NCI-H446 (cell line): ENCODE results near the gene ZNG1F.
"Not testable (repeated sequence)": the region's sequence is repeated elsewhere in the genome, so short reads cannot be mapped to it uniquely, and the experiment has no call there.

Source experiments
- DNase-seq, 2 experiments: peaks; one replicate each; lab custom pipeline; 2025; lab: John Stamatoyannopoulos, UW

ZNG1F gene

DNA sequence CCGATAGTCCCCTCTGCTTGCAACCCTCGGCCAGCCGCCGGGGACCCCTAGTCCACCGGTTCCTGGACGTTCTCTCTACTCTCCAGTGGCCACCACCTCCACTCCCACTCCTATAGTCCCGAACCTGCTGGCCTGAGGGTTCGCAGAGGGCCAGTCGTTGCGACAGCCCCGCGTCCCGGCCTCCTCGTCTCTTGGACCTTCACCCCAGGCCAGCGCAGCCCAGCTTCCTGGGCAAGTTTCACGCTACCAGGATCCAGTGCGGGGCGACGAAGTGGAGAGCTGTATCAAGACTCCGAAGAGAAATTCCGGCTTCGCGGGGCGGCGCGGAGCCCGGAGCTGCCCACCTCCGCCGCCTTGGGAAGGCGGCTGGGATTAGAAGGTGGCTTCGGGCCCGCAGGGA, 65.7 kb downstream of the ZNG1F start:
- DNase-seq = not testable (repeated sequence)

DNA sequence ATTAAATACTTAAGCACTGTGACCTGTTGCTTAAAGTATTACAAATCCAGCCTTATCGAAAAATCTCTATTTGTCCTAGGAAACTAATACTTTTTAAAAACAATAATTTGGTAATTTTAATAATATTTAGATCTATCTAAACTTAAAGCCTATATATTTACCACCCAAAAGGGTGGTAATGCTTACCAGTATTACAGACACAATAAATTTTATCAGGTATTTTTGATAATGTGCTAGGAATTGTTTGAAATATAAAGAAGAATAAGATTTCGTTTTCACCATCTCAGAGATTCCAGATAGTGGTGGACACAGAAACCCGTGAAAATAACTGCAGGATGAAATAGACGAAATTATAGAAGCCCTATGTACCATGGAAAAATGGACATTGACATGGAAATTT, 68.4 kb downstream of the ZNG1F start:
- not testable (repeated sequence) for DNase-seq

DNA sequence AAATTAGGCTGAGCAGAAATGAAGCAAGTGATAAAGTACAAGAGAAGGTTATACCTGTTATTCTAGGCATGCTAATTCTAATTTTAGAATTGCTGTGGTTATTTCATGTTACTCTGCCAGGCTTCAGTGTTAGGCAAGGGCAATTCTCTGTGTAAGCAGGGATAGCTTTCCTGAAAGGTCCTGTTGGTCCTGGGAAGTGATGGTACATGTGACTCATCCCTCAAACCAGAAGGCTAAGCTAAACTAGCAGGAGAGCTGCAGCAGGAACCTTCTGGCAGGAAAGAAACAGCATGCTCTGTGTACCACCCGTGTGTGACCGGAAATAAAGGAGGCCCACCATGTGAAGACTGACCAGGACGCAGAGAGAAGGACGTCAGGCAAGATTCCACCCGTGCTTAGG, 69.4 kb downstream of the ZNG1F start:
- DNase-seq = not testable (repeated sequence)

DNA sequence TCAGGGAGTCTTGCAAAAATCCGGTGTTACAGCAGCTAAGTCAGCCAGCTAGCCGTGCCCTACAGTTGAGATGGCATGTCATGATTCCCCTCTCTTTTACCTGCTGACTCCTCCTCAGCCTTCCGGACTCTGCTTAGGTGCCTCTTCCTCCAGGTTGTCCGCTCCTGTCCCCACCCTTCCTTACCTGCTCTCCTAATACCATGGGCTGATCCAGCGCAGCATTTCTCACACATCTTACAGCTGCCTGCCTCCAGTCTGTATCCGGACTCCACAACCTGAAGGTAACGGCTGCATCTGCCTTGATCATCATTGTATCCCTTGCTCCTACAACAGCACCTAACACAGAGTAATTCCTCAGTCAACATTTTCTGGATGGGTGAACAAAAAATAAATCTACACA, 69.8 kb downstream of the ZNG1F start:
- not testable (repeated sequence) for DNase-seq

DNA sequence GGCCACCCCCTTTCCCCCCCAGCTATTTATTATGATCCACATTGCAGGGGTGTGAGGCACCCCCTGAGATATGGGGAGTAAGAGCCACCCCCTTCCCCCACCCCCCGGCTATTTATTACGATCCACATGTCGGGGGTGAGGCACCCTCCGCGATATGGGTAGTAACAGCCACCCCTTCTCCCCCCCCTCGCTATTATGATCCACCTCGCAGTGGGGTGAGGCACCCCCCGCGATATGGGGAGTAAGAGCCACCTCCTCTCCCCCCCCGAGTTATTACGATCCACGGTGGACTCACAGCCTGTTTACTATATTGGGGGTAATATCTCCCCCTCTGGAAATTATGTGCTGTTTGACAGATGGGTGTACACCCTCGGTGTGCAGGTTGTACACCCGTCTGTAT, 75.8 kb downstream of the ZNG1F start:
- DNase-seq = not testable (repeated sequence)

DNA sequence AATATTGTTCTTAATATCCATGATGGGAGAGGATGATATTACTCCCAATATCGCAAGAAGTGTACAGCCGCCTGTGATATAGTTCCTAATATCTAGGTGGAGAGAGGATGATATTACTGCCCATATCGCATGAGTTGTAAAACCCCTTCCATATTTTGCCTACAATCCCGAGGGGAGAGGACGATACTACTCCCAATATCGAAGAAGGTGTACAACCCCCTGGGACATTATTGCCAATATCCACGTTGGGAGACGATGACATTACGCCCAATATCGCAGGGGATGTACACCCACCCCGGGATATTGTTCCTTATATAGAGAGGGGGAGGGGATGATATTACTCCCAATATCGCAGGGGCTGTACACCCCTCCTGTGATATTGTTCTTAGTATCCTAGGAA, 77.7 kb downstream of the ZNG1F start:
- DNase-seq = not testable (repeated sequence)

DNA sequence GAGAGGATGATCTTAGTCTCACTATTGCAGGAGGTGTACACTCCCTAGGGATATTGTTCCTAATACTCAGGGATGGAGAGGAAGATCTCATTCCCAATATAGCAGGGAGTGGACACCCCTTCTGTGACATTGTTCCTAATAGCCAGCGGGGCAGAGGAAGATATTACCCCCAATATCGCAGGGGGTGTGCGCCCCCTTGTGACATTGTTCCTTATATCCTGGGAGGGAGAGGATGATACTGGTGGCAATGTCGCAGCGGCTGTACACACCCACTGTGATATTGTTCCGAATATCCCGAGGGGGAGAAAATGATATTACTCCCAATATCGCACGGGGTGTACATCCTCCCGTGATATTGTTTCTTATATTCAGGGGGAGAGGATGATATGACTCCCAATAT, 78.2 kb downstream of the ZNG1F start:
- not testable (repeated sequence) for DNase-seq

DNA sequence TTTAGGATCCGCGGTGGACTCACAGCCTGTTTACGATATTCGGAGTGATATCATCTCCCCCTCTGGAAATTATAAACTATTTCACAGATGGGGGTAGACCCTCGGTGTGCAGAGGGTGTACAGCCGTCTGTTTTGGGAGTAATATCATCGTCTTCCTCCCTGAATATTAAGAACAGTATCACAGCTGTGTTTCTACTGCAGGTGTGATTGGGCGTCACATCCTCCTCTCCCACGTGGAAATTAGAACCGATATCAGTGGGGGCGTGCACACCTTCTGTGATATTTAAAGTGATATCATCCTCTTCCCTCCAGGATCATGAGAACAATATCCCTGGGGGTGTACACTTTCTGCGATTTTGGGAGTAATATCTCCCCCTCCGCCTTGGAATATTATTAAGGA, 79.9 kb downstream of the ZNG1F start:
- not testable (repeated sequence) for DNase-seq

DNA sequence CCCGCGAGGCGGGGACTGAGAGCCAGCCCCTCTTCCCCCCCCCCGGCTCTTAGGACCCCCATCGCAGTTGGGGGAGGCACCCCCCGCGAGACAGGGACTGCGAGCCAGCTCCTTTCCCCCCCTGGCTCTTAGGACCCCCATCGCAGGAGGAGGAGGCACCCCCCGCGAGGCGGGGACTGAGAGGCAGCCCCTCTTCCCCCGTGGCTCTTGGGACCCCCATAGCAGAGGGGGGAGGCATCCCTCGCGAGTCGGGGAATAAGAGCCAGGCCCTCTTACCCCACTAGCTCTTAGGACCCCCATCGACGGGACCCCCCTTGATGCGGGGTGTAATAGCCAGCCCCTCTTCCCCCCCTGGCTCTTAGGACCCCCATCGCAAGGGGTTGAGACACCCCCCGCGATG, 80.3 kb downstream of the ZNG1F start:
- not testable (repeated sequence) for DNase-seq

DNA sequence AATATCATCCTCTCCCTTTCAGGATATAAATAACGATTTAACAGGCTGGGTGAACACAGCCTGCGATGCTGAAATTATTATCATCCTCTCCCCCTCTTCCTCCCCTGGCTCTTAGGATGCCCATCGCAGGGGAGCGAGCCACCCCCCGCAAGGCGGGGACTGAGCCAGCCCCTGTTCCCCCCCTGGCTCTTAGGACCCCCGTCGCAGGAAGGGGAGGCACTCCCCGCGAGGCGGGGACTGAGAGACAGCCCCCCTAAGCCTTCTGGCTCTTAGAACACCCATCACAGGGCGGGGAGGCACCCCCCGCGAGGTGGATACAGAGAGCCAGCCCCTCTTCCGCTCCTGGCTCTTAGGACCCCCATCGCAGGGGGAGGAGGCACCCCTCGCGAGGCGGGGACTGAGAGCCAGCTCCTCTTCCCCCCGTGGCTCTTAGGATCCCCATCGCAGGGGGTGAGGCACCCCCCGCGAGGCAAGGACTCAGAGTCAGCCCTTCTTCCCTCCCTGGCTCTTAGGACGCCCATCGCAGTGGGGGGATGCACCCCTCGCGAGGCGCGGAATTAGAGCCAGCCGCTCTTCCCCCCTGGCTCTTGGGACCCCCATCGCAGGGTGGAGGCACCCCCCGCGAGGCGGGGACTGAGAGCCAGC, 82.5 kb downstream of the ZNG1F start:
- DNase-seq = not testable (repeated sequence)

DNA sequence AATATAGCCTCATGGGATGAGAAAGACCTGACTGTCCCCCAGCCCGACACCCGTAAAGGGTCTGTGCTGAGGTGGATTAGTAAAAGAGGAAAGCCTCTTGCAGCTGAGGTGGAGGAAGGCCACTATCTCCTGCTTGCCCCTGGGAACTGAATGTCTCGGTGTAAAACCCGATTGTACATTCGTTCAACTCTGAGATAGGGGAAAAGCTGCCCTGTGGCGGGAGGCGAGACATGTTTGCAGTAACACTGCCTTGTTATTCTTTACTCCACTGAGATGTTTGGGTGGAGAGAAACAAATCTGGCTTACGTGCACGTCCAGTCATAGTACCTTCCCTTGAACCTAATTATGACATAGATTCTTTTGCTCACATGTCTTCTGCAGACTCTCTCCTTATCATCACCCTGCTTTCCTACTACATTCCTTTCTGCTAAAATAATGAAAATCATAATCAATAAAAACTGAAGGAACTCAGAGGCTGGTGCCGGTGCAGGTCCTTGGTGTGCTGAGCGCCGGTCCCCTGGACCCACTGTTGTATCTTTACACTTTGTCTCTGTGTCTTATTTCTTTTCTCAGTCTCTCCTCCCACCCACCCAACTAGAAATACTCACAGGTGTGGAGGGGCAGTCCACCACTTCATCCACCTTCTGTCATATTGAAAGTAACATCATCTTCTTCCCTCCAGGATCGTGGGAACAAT, 83.4 kb downstream of the ZNG1F start:
- not testable (repeated sequence) for DNase-seq

DNA sequence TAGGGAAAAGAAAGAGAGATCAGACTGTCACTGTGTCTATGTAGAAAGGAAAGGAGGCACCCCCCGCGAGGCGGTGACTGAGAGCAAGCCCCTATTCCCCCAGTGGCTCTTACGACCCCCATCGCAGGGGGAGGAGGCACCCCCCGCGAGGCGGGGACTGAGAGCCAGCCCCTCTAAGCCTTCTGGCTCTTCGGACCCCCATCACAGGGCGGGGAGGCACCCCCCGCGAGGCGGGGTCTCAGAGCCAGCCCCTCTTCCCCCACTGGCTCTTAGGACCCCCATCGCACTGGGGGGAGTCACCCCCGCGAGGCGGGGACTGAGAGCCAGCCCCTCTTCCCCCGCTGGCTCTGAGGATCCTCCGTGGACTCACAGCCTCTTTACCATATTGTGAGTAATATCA, 84.6 kb downstream of the ZNG1F start:
- DNase-seq = not testable (repeated sequence)

DNA sequence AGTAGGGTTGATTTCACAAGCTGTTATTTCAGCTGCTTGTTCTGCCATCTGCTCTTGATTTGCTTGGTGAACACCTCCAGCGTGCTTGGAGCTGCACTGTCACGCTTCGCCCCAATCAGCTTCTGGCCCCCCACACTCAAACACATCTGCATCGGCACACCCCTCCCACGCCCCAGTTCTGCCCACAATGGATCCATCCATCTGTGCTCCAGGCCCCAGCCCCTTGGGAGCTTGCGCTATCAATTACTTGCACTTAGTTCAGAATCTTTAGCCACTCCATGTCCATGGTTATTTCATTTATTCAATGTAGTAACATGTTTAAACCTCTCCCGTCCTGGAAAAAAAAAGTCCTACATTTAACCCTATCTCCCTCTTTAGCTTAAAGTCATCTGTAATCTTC, 88.6 kb downstream of the ZNG1F start:
- DNase-seq = not testable (repeated sequence)

DNA sequence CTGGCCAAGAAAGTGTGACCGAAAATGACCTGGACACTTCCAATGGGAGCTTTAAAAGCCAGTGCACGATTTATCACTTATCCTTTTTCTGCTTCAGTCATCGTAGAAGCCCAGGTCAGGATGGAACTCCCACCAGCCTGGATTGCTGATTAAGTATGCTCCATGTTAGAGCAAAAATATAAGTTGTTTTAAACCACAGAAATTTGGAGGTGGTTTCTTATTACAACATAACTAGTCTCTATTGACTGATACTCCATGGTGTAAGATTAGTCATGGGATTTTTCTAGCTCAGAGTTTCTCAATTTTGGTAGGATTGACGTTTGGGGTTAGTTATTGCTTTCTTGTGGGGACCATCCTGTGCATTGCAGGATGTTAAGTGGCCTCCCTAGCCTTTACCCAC, 90.4 kb downstream of the ZNG1F start:
- not testable (repeated sequence) for DNase-seq

DNA sequence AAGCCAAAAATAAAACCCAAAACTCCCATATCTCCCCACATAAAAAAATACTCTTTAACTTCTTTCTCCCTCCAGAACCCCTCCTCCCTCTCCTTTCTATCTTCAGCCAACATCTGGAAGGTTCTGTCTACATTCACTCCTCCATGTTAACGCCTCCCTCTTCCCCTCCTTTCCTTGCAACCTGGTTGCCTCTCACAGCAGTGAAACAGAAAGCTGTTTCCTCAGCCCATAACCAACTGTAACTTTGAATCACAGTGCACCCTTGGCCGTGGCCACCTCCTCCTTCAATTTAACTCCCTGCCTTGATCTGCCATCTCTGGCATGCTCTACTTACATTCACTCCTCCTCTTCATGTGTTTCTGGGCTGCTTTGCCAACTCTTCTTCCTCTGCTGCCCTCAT, 94.1 kb downstream of the ZNG1F start:
- DNase-seq = not testable (repeated sequence)

DNA sequence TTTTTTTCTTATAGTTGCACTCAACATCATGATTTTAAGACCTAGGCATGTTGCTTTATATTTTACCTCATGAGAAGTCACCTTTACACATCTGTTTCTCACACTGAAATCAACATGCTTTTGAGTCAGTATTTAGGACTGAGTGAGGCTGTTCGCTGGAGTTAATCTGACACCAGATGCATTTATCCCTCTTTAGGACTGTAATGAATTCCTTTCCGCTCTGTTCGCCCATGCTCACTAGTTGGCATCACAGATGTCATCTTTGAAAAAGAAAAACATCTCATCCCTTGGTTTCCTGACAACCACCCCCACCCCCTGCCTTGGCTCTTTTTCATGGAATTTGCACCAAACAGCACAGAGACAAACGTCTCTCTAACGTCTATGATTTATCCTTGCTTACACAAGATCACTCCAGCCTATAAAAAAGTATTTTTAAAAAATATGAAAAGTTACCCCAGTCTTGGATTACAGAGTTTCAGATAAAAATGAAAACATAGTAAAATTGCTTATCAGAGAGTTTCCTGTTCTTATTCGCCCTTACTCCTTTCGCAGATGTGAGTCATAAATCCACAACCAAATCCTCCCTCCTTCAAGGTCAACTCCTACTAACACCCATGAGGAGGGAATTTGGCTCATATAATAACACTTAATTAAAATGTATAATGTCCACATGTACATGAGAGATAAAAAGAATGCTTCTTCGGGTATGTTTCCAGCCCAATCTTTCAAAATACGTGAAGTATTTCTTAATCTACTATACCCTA, 94.9 kb downstream of the ZNG1F start:
- not testable (repeated sequence) for DNase-seq

DNA sequence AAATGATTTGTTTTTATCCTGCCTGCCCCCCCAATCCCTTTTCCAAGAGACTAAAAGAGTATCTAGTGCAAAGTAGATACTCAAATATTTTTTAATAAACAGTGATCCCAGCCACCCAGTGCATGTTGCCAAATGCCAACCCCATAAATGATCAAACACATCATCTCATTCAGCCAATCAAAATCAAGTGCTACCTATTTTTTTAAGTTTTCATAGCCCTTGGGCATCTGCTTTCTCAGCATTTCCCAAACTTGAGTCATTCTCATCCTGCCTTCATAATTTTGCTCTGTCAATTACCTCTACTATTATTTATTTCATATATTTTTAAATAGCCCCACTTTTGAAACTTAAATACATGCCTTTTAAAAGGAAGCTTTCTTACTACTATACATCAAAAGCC, 98.2 kb downstream of the ZNG1F start:
- not testable (repeated sequence) for DNase-seq

DNA sequence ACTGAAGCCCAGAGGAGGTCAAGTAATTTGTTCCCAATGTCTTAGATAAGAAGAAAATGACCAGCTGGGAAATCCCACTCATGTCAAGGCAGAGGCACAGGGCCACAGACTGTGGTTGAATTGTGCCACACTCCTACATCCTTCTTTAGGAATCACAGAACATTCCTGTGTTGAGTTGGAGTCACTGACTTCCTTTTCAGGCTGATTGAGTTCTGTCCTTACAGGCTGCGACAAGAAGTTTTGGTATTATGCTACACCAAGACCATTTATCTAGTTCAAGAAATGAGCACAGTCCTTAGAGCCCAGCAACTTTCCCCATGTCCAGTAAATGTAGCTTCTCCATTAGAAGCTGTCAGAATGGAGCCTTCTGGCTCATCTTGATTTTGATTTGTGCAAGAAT, 98.7 kb downstream of the ZNG1F start:
- DNase-seq = not testable (repeated sequence)

DNA sequence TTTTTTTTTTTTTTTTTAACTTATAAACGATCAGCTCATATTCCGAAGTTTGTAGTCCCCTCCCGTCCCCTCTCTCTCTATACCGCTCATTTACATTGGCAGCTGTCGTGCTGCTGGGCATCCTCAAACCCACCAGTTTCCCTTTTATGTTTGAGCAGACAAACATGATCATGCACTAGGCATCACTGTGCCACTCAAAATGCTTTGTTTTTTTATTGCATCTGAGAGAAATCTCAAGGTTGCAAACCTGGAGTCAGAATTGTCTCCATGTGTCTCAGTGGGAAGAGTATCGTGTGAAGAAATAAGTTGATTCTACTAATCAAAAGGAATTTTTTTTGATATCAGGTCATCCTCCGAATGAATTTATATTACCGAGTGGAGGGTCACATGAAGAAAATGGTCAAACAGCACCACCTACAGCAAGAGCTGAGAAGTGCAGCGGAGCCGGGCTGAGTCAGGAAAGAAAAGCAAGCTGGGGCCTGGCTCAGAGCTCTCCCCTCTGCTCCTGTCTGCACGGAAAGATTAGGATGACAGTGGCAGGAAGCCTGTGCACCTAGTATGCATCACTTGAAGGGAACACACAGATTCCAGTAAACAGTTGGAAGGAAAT, 100.6 kb downstream of the ZNG1F start:
- not testable (repeated sequence) for DNase-seq

DNA sequence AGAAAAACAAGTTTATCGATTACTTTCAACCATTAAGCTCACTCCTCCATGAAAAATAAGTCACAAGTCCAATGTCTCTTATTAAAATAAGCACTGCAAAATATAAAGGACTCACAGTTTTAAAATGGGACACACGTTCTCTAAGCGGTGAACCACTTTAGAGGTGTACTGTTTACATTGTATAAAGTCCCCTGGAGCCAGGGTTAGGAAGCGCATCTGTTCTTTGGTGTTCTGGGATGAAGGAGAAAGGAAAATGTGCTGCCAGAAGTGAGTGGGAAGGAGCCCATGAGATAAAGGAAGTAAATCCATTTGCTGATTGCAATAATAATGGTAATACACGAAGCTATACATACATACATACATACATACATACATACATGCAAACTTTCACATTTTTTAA, 101.2 kb downstream of the ZNG1F start:
- DNase-seq = not testable (repeated sequence)

DNA sequence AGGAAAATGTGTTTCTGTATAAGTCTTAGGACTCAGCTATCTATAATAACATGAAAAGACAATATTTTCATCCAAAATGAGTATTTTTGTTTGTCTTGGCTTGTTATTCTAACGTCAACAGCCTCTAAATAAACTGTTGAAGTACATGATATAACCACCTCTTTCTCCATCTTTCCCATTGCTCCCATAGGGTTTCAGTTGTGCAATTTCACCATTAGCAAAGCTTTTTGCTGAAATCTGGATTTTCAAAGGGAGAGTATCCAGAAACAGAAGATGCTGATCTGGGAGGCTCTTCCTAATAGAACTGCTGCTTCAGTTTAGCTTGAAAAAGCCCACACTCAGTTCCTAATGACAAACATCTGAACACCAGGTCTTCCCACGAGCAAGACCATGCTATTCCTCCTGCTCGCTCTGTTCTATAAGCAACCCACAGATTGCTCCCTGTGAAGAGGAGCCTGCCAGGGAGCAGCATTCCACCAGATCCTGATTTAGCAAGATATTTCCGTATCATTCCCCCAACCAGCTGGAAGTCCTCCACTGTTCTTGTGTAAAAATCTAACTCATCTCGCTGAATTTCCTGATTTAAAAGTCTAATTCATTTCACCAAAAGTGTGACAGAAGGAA, 101.8 kb downstream of the ZNG1F start:
- DNase-seq = not testable (repeated sequence)

DNA sequence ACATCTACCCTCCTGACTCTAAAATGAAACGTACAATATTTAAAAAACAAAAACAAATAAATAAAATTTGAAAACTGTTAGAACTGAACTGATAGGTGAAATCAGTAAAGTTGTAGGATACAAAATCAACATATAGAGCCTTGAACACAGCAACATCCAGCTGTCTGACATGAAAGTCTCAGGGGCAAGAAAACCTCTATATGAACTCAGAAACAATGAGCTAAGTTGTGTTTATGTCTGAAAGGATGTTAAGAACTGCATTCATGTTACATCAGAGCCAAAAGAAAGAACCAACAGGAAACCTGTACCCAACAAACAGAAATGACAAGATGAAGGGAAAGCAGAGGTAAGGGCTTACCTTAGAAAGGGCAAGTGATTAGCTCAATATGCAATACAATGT, 102.4 kb downstream of the ZNG1F start:
- DNase-seq = not testable (repeated sequence)
